DOHH2 (cell line): Measurements from ENCODE around the gene SHB.

Experiments
- H3F3A ChIP-seq: fragments of 200-600 bp; sonication (generic), shearing (Covaris generic); 2 replicates; pipeline ENCODE4 v1.6.0; 2016; ENCODE audit warnings: antibody characterized with exemption, mild to moderate bottlenecking; ENCODE audit not compliant: control insufficient read depth, insufficient read depth
- H3K27ac ChIP-seq: fragments of 200-600 bp; sonication (generic); 2 replicates; pipeline ENCODE4 v1.5.1; 2014; ENCODE audit warnings: low read depth, mild to moderate bottlenecking, low read length, moderate library complexity
- H3K27me3 ChIP-seq: fragments of 200-600 bp; sonication (generic); 2 replicates; pipeline ENCODE4 v1.6.1; 2014; ENCODE audit warnings: mild to moderate bottlenecking, low read length, mixed read lengths; ENCODE audit not compliant: control insufficient read depth
- H3K36me3 ChIP-seq: fragments of 200-600 bp; sonication (generic); 2 replicates; pipeline ENCODE4 v1.6.1; 2014; ENCODE audit warnings: mild to moderate bottlenecking, low read length, moderate library complexity, mixed read lengths; ENCODE audit not compliant: control insufficient read depth
- H3K4me1 ChIP-seq: fragments of 200-600 bp; sonication (generic); 2 replicates; pipeline ENCODE4 v1.6.1; 2014; ENCODE audit warnings: mild to moderate bottlenecking, low read length, mixed read lengths; ENCODE audit not compliant: control insufficient read depth
- H3K4me2 ChIP-seq: fragments of 200-600 bp; sonication (generic); 2 replicates; pipeline ENCODE4 v1.6.0; 2014; ENCODE audit warnings: mild to moderate bottlenecking, low read length, moderate library complexity
- H3K4me3 ChIP-seq: fragments of 200-600 bp; sonication (generic); 2 replicates; pipeline ENCODE4 v1.5.1; 2014; ENCODE audit warnings: mild to moderate bottlenecking, low read length, mixed read lengths
- H3K79me2 ChIP-seq: fragments of 200-600 bp; sonication (generic); 2 replicates; pipeline ENCODE4 v1.6.1; 2014; ENCODE audit warnings: mild to moderate bottlenecking, low read length, mixed read lengths; ENCODE audit not compliant: control insufficient read depth
- H3K9me2 ChIP-seq: fragments of 200-600 bp; sonication (generic); replicated peaks from 2 replicates; pipeline ENCODE4 v1.6.1; 2014; ENCODE audit warnings: mild to moderate bottlenecking, low read length, mixed read lengths; ENCODE audit not compliant: control insufficient read depth
- H3K9me3 ChIP-seq: fragments of 200-600 bp; sonication (generic); 2 replicates; pipeline ENCODE4 v1.6.1; 2014; ENCODE audit warnings: antibody characterized with exemption, low read length, mixed read lengths; ENCODE audit not compliant: control insufficient read depth, insufficient read depth
- H4K20me1 ChIP-seq: fragments of 200-600 bp; sonication (generic); 2 replicates; pipeline ENCODE4 v1.6.0; 2014; ENCODE audit warnings: low read depth, mild to moderate bottlenecking, antibody characterized with exemption, low read length, moderate library complexity; ENCODE audit not compliant: control insufficient read depth, insufficient read depth
- EZH2phosphoT487 ChIP-seq: fragments of 200-600 bp; sonication (generic); IDR thresholded peaks from 2 replicates; pipeline ENCODE4 v1.6.1; 2017; ENCODE audit warnings: borderline replicate concordance, mild to moderate bottlenecking, antibody characterized with exemption, low read length, moderate library complexity, mixed read lengths
- TF ChIP-seq, protein P1 (sequence below): fragments of 200-600 bp; sonication (generic); IDR thresholded peaks from one replicate; pipeline ENCODE4 v1.5.1; 2014; ENCODE audit warnings: antibody characterized with exemption, mild to moderate bottlenecking, low read depth, low read length; ENCODE audit not compliant: poor library complexity, severe bottlenecking

SHB gene

DNA sequence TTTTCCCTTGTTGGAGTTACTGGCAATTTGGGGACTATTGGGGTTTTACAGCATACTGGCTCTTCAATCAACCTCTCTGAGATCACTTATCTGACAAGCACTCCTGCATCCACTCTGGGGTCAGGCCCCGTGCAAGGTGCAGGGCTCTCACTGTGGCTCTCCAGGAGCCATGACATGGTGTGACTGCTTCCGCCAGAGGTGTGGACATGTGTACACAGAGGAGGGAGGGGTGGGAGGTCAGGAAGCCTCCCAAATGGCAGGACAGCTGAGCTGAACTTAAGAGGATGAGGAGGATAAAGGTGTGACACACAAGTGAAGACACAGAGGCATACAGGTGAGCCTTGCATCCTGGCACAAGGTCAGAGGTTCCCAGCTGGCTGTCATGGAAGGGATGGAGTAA is 24.3 kb downstream of the SHB start:
- no peaks in the 10 kb centered on the region for H3K79me2 ChIP-seq
- H3K4me2 ChIP-seq: no peak overlapping the region
- no peak overlapping the region for H3K27ac ChIP-seq
- H3K4me3 ChIP-seq: no peak overlapping the region
- H3F3A ChIP-seq: no peaks in the 10 kb centered on the region
- H3K9me2 ChIP-seq: no peaks in the 10 kb centered on the region
- H4K20me1 ChIP-seq: no peaks in the 10 kb centered on the region
- no peaks in the 10 kb centered on the region for H3K36me3 ChIP-seq
- H3K27me3 ChIP-seq: no peaks in the 10 kb centered on the region
- H3K9me3 ChIP-seq: no peaks in the 10 kb centered on the region
- TF ChIP-seq, protein P1, sequence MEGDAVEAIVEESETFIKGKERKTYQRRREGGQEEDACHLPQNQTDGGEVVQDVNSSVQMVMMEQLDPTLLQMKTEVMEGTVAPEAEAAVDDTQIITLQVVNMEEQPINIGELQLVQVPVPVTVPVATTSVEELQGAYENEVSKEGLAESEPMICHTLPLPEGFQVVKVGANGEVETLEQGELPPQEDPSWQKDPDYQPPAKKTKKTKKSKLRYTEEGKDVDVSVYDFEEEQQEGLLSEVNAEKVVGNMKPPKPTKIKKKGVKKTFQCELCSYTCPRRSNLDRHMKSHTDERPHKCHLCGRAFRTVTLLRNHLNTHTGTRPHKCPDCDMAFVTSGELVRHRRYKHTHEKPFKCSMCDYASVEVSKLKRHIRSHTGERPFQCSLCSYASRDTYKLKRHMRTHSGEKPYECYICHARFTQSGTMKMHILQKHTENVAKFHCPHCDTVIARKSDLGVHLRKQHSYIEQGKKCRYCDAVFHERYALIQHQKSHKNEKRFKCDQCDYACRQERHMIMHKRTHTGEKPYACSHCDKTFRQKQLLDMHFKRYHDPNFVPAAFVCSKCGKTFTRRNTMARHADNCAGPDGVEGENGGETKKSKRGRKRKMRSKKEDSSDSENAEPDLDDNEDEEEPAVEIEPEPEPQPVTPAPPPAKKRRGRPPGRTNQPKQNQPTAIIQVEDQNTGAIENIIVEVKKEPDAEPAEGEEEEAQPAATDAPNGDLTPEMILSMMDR: no peak
- no peak for TF ChIP-seq EZH2phosphoT487
- no peaks in the 10 kb centered on the region for H3K4me1 ChIP-seq

DNA sequence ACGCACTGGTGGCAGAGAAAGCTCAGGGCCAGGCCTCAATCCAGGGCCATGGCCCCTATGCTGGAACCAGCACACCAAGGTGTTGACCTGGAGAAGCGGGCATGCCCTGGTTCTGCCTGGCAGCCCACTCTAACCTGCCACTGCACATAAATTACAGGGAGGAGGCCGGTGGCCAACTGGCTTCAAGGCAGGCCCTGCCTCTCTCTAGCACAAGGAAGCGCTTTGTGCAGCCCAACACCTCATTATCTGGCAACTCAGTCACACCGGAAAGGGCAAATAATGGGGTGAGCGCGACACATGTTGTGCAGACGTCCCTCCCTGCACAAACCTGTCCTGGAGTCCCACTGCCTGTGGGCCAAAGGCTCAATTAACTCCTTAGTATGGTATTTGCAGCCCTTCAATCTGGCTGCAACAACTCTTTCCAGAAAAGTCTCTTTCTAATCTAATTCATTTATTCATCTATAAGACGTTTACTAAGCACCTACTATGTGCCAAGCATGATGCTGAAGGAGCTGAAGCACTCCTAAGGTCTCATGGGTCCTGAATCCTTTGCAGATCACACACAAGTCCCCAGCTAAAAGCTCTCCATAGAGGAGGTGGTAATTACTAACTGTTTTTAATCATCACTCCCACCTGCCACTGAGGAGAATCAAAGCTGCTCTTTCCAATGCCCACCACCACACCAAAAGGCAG is 24.9 kb downstream of the SHB start:
- Histone ChIP-seq H3K36me3 (no peaks in the 10 kb centered on the region), H3K4me1 (no peaks in the 10 kb centered on the region), H3K4me2 (no peak overlapping the region), H3K4me3 (no peak overlapping the region), H3K79me2 (no peaks in the 10 kb centered on the region), H4K20me1 (no peaks in the 10 kb centered on the region), H3K27me3 (no peaks in the 10 kb centered on the region), H3K9me3 (no peaks in the 10 kb centered on the region), H3K9me2 (no peaks in the 10 kb centered on the region), H3F3A (no peaks in the 10 kb centered on the region), H3K27ac (no peak overlapping the region)
- TF ChIP-seq EZH2phosphoT487: no peak
- TF ChIP-seq, protein P1: no peak

- Histone ChIP-seq H3K27me3 (no peaks in the 10 kb centered on the region), H3F3A (no peaks in the 10 kb centered on the region), H3K79me2 (no peaks in the 10 kb centered on the region), H3K4me1 (peaks cover 7% of the 10 kb centered on the region), H4K20me1 (no peaks in the 10 kb centered on the region), H3K4me2 (no peak overlapping the region), H3K36me3 (no peaks in the 10 kb centered on the region), H3K9me3 (no peaks in the 10 kb centered on the region), H3K4me3 (no peak overlapping the region), H3K27ac (no peak overlapping the region), H3K9me2 (no peaks in the 10 kb centered on the region)
- TF ChIP-seq EZH2phosphoT487: no peak
- TF ChIP-seq, protein P1: no peak
These were observed 26.2 kb downstream of the SHB start for GRCh38 chr9:38042626-38043357.
